ENCODE measurements around the gene BICRA. TPM values are rescaled to one million over a fixed set of nuclear protein-coding genes. Genes with fewer than 3 reads are reported as not detected.

BICRA gene
- total RNA-seq, 1 donor: 3.0 TPM

DNA sequence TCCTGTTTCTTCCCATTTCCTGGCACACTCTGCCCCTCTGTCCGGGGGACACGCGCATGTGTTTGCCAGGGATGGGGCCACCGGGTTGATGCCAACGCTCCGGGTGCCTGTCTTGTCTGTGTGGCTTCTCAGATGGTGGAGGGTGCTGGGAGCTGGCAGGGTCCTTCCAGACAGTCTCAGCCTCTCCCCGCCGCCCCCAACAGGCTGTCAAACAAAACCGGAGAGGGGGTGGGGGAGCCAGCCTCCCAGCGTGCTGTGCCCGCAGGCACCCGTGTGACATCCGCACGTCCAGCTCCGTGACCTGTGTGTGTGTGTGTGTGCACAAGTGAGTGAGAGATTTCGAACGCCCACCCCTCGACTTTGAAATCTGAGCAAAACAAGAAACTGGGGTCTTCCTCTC lies 93.7 kb downstream of the BICRA start:
- DNase-seq (ENCODE audit: low read depth): no peak
- TF ChIP-seq, protein P1, sequence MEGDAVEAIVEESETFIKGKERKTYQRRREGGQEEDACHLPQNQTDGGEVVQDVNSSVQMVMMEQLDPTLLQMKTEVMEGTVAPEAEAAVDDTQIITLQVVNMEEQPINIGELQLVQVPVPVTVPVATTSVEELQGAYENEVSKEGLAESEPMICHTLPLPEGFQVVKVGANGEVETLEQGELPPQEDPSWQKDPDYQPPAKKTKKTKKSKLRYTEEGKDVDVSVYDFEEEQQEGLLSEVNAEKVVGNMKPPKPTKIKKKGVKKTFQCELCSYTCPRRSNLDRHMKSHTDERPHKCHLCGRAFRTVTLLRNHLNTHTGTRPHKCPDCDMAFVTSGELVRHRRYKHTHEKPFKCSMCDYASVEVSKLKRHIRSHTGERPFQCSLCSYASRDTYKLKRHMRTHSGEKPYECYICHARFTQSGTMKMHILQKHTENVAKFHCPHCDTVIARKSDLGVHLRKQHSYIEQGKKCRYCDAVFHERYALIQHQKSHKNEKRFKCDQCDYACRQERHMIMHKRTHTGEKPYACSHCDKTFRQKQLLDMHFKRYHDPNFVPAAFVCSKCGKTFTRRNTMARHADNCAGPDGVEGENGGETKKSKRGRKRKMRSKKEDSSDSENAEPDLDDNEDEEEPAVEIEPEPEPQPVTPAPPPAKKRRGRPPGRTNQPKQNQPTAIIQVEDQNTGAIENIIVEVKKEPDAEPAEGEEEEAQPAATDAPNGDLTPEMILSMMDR (IDR thresholded peaks at IDR 0.05; ENCODE audit: insufficient read depth, low read depth, low read length): no peak
- H3K4me3 ChIP-seq (ENCODE audit: low read depth, low read length): no peak overlapping the region

DNA sequence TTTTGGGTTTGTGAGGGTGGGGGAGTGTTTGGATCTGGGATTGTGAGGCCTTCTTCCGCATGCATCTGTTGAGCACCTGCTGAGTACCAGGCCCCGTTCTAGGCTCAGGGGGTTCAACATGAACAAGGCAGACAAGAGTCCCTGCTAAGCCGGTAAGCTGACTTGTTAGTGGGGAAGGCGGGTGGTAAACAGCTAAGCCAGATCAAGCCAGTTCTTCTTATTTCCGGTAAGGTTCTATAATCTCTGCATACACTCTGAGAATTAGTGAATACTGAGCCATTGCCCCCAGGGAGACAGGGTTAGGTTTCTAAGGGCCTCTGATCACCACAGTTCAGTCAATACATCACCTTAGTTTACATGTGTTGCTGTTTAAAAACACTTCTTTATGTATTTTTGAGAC lies 94.4 kb downstream of the BICRA start:
- H3K4me3 ChIP-seq (ENCODE audit: low read depth, low read length): no peak overlapping the region
- TF ChIP-seq, protein P1 (IDR thresholded peaks at IDR 0.05; ENCODE audit: insufficient read depth, low read depth, low read length): no peak
- no peak for DNase-seq (ENCODE audit: low read depth)

DNA sequence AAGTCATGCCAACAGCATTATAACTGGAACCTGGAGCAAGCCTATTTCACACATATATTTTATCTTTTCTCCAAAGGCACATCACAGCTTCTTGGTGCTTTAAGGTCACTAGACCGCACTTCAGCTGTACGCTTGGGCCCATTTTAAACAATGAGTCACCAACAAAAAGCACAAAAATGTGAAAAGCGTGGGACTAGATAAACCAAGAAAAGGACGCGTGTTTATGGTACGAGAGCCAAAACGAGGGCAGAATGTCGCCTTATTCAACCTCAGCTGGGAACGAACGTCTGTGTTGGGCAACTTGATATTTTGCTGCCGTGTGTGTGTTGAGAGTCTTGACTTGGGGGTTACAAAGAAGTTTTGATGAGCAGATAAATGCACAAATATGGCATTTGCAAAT lies 95.1 kb downstream of the BICRA start:
- peak; percentile 91 for DNase-seq (ENCODE audit: low read depth)
- no peak overlapping the region for H3K4me3 ChIP-seq (ENCODE audit: low read depth, low read length)
- TF ChIP-seq, protein P1 (IDR thresholded peaks at IDR 0.05; ENCODE audit: insufficient read depth, low read depth, low read length): no peak

DNA sequence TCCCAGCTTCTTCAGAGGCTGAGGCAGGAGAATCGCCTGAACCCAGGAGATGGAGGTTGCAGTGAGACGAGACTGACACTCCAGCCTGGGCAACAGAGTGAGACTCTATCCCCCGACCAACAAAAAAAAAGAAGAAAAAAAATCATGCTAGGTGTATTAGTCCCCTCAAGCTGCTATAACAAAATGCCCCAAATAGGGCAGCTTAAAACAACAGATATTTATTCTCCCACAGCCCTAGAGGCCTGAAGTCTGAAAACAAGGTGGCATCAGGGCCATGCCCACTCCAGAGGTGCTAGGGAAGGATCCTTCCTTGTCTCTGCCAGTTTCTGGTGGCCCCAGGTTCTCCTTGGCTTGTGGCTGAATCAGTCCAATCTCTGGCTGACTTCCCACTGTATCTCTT lies 95.7 kb downstream of the BICRA start:
- DNase-seq (ENCODE audit: low read depth): no peak
- TF ChIP-seq, protein P1 (IDR thresholded peaks at IDR 0.05; ENCODE audit: insufficient read depth, low read depth, low read length): no peak
- no peak overlapping the region for H3K4me3 ChIP-seq (ENCODE audit: low read depth, low read length)

DNA sequence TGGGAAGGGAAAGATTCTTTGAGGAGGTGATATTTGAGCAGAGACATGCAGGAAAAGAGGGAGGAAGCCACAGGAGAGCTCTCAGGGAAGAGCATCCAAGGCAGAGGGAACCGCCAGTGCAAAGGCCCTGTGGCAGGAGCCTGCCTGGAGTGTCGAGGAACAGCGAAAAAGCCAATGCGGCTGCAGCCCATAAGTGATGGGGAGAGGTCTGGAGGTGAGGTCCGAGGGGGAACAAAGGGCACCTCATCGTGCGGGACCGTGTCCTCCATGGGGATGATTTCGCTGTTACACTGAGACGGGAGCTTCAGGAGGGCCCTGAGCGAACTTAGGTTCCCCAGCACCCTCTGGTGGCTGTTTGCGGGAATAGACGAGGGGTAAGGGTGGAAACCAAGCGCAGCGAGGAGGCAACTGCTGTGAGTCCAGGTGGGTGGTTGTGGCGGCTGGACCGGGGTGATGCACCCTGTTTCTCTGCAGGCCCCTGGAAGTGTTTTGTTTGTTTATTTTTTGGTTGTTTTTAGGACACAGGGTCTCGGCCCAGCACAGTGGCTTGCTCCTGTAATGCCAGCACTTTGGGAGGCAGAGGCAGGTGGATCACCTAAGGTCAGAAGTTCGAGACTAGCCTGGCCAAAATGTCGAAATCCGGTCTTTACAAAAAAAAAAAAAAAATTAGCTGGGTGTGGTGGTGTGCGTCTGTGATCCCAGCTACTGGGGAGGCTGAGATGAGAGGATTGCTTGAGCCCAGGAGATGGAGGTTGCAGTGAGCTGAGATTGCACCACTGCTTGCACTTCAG lies 98.4 kb downstream of the BICRA start:
- peak; percentile 73 for DNase-seq (ENCODE audit: low read depth)
- TF ChIP-seq, protein P1 (IDR thresholded peaks at IDR 0.05; ENCODE audit: insufficient read depth, low read depth, low read length): peak; percentile 94
- H3K4me3 ChIP-seq (ENCODE audit: low read depth, low read length): no peak overlapping the region

DNA sequence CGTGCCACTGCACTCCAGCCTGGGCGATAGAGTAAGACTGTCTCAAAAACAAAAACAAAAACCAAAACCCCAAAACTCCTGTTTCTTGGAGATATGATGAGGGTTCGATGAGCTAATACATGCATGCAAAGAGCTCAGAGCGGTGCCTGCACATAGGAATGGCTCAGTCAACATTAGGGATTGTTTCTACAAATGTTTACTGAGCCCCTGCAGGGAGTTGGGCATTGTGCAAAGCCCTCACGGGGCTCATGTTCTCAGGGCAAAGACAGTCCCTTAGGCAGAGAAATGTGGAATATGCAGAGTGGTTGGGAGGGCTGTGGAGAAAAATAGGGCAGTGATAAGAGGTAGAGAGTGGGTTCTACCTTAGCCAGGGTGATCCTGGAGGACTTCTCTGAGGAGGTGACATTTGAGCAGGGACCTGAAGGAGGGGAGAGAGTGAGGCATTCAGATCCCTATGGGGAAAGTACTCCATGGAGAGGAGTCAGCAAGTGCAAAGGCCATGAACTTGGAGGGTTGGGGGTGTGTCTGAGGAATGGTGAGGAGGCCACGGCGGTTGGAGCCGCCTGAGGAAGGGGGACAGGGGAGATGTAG lies 102.8 kb downstream of the BICRA start:
- no peak for DNase-seq (ENCODE audit: low read depth)
- no peak overlapping the region for H3K4me3 ChIP-seq (ENCODE audit: low read depth, low read length)
- TF ChIP-seq, protein P1 (IDR thresholded peaks at IDR 0.05; ENCODE audit: insufficient read depth, low read depth, low read length): no peak

All from fibroblast of villous mesenchyme (primary cell).